Measurements from ENCODE around the gene ATP8A2. TPM values are rescaled to one million over a fixed set of nuclear protein-coding genes. Genes with fewer than 3 reads are reported as not detected.

ATP8A2 gene
- total and polyA plus RNA-seq, 10 of the 15 experiments (the other 5 are each of a cell fraction or from before 2014, with no cell fraction given): 0.01 to 0.04 (median 0.04) TPM; not detected in 7

DNA sequence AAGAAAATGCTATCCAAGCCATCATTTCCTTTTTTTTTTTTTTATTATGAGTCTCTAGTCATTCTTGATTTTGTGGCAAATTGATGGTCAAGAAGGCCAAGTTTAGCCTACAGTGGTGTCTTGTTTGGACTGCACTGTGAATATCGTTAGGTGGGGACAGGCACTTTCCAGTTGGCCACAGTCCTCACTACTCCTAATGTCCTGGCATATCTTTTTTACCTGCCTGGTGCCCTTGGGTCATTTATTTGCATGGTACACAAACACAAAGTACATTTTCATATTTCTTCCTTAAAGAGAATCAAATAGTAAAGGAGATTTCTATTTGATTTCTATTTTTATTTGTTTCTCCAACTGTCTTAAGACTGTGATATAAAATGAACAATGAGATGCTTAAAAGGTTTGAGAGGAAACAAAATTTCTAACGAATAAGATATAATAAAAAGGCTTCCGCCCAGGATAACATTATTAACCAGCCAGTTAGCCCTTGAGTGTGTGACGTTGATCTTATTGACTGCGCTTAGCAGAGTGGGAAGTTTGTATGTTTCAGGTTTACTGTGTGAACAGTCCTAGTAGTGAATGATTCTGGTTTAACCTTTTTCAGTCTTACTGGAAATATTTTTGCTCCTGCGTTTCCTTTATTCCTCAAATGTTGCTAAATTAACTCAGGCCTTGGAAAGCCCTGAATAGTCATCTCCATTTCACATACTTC lies 312.0 kb downstream of the ATP8A2 start (continued):
- no peak for TF ChIP-seq PKNOX1 (IDR thresholded peaks at IDR 0.05)
- no peak for TF ChIP-seq GABPA (IDR thresholded peaks at IDR 0.05; ENCODE audit: low read depth)
- TF ChIP-seq IKZF1 (conservative IDR thresholded peaks at IDR 0.05): no peak
- no peak for TF ChIP-seq SPI1 (IDR thresholded peaks at IDR 0.05; ENCODE audit: borderline replicate concordance, insufficient read depth, low read depth, low read length)
- no peak for TF ChIP-seq YY1 (IDR thresholded peaks at IDR 0.05; ENCODE audit: low read depth, low read length)

DNA sequence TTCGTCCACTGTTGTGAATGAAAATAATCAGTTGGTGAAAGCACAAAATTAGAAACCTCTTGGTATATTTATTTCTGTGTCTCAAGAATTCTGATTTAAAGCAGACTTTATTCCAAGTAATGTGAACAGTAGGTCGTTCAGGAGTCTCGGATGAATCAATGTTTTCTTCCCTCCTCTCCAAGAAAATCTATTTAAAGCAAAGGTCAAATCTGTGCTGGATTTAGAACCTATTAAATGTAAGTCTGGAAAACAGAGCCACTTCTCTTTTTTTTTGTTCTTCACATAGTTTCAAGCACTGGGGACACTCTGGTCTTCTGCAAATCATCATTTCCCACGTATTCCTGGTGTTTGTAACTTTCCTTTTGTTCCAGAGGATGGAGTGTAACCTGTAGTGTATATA lies 312.7 kb downstream of the ATP8A2 start:
- Histone ChIP-seq H3K4me1 (ENCODE audit: control insufficient read depth, insufficient read depth, low read length) (no peaks in the 10 kb centered on the region), H3K4me3 (no peak overlapping the region), H3K79me2 (ENCODE audit: control insufficient read depth, insufficient read depth, low read length) (no peaks in the 10 kb centered on the region), H3K9me3 (replicated peaks; ENCODE audit: control insufficient read depth, insufficient read depth, low read length) (no peaks in the 10 kb centered on the region), H4K20me1 (ENCODE audit: control insufficient read depth, insufficient read depth) (no peaks in the 10 kb centered on the region), H3K9ac (ENCODE audit: control insufficient read depth, insufficient read depth, low read length) (no peak overlapping the region), H3K27ac (ENCODE audit: control insufficient read depth, insufficient read depth) (no peak overlapping the region), H3K36me3 (ENCODE audit: control insufficient read depth in 2 of 2, insufficient read depth in 2 of 2, low read length in 1 of 2) (no peaks in the 10 kb centered on the region), H3K27me3 (replicated peaks in 1 of 2; ENCODE audit: control insufficient read depth in 2 of 2, insufficient read depth in 2 of 2, low read length in 1 of 2) (no peaks in the 10 kb centered on the region), H2AFZ (ENCODE audit: control insufficient read depth, low read depth, low read length) (no peak overlapping the region), H3K4me2 (ENCODE audit: control insufficient read depth, insufficient read depth) (no peak overlapping the region)
- FAIRE-seq (no peak), DNase-seq (ENCODE audit: low read depth, low spot score) (no peak), ATAC-seq (no peak)
- ChIA-PET CTCF (no interaction called here), RAD21 (ENCODE audit: unreplicated experiment) (no interaction called here), SMC1A (ENCODE audit: uncharacterized antibody, unreplicated experiment) (no interaction called here), POLR2A (no interaction called here)
- 6% methylated on average over 4 of the region's 4 CpGs for WGBS (ENCODE audit: insufficient coverage, insufficient replicate concordance, low lambda C conversion rate, missing lambda C conversion rate)
- intact Hi-C loops (cut with micrococcal nuclease; ENCODE audit: unreplicated experiment) (no loop called here), in situ Hi-C loops (cut with MboI) (no loop called here)
- BruUV-seq (replicated peaks): no TSS peak
- TF ChIP-seq, protein P1, sequence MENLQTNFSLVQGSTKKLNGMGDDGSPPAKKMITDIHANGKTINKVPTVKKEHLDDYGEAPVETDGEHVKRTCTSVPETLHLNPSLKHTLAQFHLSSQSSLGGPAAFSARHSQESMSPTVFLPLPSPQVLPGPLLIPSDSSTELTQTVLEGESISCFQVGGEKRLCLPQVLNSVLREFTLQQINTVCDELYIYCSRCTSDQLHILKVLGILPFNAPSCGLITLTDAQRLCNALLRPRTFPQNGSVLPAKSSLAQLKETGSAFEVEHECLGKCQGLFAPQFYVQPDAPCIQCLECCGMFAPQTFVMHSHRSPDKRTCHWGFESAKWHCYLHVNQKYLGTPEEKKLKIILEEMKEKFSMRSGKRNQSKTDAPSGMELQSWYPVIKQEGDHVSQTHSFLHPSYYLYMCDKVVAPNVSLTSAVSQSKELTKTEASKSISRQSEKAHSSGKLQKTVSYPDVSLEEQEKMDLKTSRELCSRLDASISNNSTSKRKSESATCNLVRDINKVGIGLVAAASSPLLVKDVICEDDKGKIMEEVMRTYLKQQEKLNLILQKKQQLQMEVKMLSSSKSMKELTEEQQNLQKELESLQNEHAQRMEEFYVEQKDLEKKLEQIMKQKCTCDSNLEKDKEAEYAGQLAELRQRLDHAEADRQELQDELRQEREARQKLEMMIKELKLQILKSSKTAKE (IDR thresholded peaks at IDR 0.05; ENCODE audit: low read depth, poor library complexity, severe bottlenecking): no peak
- TF ChIP-seq HSF1 (IDR thresholded peaks at IDR 0.05; ENCODE audit: low read depth, low read length) (no peak), KDM1A (IDR thresholded peaks at IDR 0.05; ENCODE audit: borderline replicate concordance) (no peak), GATAD2B (conservative IDR thresholded peaks at IDR 0.05; ENCODE audit: low read depth) (no peak), RCOR1 (conservative IDR thresholded peaks at IDR 0.05; ENCODE audit: low read depth, low read length) (no peak), CHD2 (IDR thresholded peaks at IDR 0.05; ENCODE audit: borderline replicate concordance, low read depth, low read length) (no peak), IKZF2 (IDR thresholded peaks at IDR 0.05) (no peak)
- TF ChIP-seq, protein P2, sequence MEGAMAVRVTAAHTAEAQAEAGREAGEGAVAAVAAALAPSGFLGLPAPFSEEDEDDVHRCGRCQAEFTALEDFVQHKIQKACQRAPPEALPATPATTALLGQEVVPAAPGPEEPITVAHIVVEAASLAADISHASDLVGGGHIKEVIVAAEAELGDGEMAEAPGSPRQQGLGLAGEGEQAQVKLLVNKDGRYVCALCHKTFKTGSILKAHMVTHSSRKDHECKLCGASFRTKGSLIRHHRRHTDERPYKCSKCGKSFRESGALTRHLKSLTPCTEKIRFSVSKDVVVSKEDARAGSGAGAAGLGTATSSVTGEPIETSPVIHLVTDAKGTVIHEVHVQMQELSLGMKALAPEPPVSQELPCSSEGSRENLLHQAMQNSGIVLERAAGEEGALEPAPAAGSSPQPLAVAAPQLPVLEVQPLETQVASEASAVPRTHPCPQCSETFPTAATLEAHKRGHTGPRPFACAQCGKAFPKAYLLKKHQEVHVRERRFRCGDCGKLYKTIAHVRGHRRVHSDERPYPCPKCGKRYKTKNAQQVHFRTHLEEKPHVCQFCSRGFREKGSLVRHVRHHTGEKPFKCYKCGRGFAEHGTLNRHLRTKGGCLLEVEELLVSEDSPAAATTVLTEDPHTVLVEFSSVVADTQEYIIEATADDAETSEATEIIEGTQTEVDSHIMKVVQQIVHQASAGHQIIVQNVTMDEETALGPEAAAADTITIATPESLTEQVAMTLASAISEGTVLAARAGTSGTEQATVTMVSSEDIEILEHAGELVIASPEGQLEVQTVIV (IDR thresholded peaks at IDR 0.05; ENCODE audit: borderline replicate concordance, partially characterized antibody): no peak

All from GM12878 (cell line).